GM18511 (cell line): Measurements from ENCODE around the gene ZSCAN1.
A peak's percentile ranks its signal among the peaks of the same experiment; 100 is the strongest.
"Not testable (repeated sequence)": the region's sequence is repeated elsewhere in the genome, so short reads cannot be mapped to it uniquely, and the experiment has no call there.

Experiments used
- ATAC-seq: cut with Tn5 transposase; IDR thresholded peaks from one replicate; pipeline ENCODE4 v1.9.1; 2021; ENCODE audit warnings: mild to moderate bottlenecking, moderate library complexity; ENCODE audit not compliant: unreplicated experiment

ZSCAN1 gene

GRCh38 chr19:58033741-58034476, at the start of gene ZSCAN1:
ZSCAN1 (plus strand) TSS chr19:58034025; CDS start chr19:58037837, 3,812 bp downstream.
- ATAC-seq: no peak

GRCh38 chr19:57992841-57993240, 41.0 kb upstream of the ZSCAN1 start:
- no peak for ATAC-seq

- no peak for ATAC-seq
These were observed 33.1 kb upstream of the ZSCAN1 start for GRCh38 chr19:58000677-58001076.

GRCh38 chr19:58001895-58002369, 31.9 kb upstream of the ZSCAN1 start:
- peak; percentile 35 for ATAC-seq

GRCh38 chr19:58002384-58003173, 31.2 kb upstream of the ZSCAN1 start, which contains the start of gene ZNF606:
ZNF606 (minus strand) TSS chr19:58002820; CDS start chr19:58001319, 1,501 bp downstream.
- peak; percentile 98 for ATAC-seq

GRCh38 chr19:58003174-58003828, 30.5 kb upstream of the ZSCAN1 start:
- ATAC-seq: peak; percentile 5

- no peak for ATAC-seq
These were observed 26.5 kb upstream of the ZSCAN1 start for GRCh38 chr19:58007285-58007684.

- not testable (repeated sequence) for ATAC-seq
These were observed 24.9 kb upstream of the ZSCAN1 start for GRCh38 chr19:58008877-58009276.

- no peak for ATAC-seq
These were observed 24.5 kb upstream of the ZSCAN1 start for GRCh38 chr19:58009301-58009665.

GRCh38 chr19:58009666-58010301, 24.0 kb upstream of the ZSCAN1 start:
- no peak for ATAC-seq

- ATAC-seq: no peak
These were observed 23.3 kb upstream of the ZSCAN1 start for GRCh38 chr19:58010507-58010906.

- no peak for ATAC-seq
These were observed 19.7 kb upstream of the ZSCAN1 start for GRCh38 chr19:58014141-58014540.

GRCh38 chr19:58020129-58020528, 13.7 kb upstream of the ZSCAN1 start:
- ATAC-seq: no peak

GRCh38 chr19:58021541-58022282, 12.1 kb upstream of the ZSCAN1 start:
- ATAC-seq: no peak

- no peak for ATAC-seq
These were observed 11.6 kb upstream of the ZSCAN1 start for GRCh38 chr19:58022283-58022660.

- no peak for ATAC-seq
These were observed 9.2 kb upstream of the ZSCAN1 start for GRCh38 chr19:58024661-58025060.

GRCh38 chr19:58034477-58034793, 610 bp downstream of the ZSCAN1 start:
- no peak for ATAC-seq

GRCh38 chr19:58035863-58036262, 2.0 kb downstream of the ZSCAN1 start:
- no peak for ATAC-seq

GRCh38 chr19:58037927-58038687, 4.3 kb downstream of the ZSCAN1 start:
- no peak for ATAC-seq
